ENCODE data around the gene MINDY4.
A peak's percentile ranks its signal among the peaks of the same experiment; 100 is the strongest.

The MINDY4 gene

DNA sequence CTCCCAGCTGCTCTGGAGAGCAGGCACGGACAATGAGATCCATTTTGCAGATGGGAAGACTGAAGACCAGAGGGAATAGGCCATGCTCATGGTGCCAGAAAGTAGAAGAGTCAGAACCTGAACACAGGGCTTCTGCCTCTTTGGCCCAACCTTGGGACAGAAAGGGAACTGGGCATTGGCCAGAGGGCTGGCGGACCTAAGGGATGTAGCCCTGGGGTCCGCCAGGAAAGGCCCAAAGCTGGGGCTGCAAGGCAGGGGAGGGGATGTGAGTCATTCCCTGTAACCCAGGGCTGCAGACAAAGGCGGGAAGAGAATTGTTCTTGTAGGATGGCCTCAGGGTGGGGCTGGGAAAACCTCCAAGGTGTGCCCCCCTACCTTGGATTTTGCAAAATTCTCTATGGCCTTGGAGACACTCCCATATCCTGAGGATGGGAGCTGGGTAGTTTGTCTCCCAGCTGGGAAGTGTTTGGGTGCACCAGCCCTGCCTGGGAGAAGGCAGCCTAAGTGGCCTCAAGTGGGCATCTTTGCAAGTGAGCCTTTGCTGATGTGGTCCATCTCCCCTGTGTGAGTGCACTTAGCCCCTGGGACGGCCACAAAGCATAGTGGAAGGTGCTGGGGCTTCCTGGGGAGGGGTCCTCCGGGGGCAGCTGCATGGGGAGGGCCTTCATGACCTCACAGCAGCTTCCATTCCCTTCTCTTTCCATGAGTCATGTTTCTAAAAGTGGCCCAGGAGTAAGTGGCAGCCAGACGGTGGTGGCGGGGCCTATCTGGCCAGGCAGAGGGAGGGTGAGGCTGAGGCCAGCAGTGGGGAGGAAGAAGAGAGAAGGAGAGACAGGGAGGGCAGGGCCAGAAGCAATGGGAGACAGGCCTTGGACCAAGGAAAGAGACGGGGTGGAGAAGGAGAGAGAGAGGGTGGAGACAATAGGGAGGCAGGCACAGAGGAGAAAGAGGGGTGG, 149.6 kb downstream of the MINDY4 start:
- DNase-seq, result peak; percentile 61

DNA sequence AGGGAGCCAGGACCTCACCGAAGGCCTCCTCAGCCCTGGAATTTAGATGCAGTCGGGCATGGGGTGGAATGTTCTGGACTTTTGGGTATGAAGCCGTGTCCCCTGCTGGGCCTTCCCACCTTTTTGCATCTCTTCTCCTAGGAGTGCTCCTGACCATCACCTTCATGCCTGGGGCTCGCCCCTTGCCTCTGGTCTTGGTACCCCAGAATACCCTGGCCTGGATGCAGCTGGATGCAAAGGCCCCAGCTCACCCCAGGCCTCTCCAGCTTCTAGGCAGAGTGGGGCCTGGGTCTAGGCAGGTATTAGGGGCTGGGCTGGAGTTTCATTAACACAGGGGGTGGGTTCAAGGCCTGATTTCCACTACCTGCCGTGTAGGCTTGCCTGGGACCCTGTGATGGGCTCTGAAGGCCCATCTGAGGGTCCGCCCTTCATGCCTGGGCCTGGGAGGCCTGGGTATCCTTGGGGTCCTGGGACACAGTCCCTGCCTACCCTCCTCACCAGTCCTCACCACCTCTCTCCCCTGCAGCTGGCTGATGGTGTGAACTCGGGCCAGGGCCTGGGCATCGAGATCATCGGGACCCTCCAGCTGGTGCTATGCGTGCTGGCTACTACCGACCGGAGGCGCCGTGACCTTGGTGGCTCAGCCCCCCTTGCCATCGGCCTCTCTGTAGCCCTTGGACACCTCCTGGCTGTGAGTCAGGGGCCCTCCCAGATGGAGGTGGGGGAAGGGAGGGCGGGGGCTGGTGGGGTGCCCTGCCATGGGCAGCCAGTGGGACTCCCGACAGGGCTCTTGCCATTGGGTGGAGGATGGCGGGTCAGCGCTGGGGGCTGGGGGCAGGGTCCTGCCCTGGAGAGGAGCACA, 150.6 kb downstream of the MINDY4 start:
- DNase-seq, result no peak

DNA sequence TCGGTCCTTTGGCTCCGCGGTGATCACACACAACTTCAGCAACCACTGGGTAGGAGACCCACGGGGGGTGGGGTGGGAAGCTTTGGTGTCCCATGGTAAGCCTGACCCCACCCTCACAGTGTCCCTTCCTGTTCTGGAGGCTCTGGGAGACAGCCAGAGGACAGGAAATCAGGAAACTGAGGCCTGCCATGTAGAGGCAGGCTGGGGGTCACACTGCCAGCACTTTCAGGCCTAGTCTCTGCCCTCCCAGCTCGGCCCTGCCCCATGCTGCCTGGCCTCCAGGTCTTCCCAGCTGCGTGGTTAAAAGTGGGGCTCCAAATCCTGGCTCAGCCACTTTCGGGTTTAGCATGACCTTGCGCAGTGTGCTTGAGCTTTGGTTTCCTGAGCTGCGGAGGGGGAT, 151.4 kb downstream of the MINDY4 start:
- DNase-seq, result no peak

DNA sequence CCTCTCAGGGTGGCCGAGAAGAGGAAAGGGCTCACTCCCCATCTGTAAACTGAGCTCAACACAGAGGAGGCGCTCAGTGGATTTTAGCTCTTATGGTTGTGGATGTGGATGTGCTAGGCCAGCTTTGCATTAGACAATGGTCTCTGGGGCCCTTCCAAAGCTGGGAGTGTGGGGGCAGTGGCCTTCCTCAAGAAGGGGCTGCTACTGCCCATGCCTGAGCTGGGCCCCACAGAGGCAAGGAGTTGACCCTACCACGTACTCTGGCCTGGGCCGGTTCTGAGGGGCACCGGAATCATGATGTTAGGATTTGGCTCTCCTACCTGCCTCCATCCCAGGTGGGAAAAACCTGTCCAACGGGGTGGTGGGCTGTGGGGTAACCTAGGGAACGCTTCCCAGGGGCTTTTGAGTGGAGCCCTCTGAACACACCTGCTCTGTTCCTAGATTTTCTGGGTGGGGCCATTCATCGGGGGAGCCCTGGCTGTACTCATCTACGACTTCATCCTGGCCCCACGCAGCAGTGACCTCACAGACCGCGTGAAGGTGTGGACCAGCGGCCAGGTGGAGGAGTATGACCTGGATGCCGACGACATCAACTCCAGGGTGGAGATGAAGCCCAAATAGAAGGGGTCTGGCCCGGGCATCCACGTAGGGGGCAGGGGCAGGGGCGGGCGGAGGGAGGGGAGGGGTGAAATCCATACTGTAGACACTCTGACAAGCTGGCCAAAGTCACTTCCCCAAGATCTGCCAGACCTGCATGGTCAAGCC, 152.0 kb downstream of the MINDY4 start:
- no peak for DNase-seq

DNA sequence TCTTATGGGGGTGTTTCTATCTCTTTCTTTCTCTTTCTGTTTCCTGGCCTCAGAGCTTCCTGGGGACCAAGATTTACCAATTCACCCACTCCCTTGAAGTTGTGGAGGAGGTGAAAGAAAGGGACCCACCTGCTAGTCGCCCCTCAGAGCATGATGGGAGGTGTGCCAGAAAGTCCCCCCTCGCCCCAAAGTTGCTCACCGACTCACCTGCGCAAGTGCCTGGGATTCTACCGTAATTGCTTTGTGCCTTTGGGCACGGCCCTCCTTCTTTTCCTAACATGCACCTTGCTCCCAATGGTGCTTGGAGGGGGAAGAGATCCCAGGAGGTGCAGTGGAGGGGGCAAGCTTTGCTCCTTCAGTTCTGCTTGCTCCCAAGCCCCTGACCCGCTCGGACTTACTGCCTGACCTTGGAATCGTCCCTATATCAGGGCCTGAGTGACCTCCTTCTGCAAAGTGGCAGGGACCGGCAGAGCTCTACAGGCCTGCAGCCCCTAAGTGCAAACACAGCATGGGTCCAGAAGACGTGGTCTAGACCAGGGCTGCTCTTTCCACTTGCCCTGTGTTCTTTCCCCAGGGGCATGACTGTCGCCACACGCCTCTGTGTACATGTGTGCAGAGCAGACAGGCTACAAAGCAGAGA, 152.7 kb downstream of the MINDY4 start:
- no peak for DNase-seq

DNA sequence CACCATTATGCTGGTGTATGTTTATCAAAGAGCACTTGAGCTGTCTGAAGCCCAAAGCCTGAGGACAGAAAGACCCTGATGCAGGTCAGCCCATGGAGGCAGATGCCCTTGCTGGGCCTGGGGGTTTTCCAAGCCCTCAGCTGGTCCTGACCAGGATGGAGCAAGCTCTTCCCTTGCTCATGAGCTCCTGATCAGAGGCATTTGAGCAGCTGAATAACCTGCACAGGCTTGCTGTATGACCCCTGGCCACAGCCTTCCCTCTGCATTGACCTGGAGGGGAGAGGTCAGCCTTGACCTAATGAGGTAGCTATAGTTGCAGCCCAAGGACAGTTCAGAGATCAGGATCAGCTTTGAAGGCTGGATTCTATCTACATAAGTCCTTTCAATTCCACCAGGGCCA, 153.4 kb downstream of the MINDY4 start:
- DNase-seq, result no peak

DNA sequence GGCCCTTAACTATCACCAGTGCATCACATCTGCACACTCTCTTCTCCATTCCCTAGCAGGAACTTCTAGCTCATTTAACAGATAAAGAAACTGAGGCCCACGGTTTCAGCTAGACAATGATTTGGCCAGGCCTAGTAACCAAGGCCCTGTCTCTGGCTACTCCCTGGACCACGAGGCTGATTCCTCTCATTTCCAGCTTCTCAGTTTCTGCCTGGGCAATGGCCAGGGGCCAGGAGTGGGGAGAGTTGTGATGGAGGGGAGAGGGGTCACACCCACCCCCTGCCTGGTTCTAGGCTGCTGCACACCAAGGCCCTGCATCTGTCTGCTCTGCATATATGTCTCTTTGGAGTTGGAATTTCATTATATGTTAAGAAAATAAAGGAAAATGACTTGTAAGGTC, 153.9 kb downstream of the MINDY4 start:
- no peak for DNase-seq

DNA sequence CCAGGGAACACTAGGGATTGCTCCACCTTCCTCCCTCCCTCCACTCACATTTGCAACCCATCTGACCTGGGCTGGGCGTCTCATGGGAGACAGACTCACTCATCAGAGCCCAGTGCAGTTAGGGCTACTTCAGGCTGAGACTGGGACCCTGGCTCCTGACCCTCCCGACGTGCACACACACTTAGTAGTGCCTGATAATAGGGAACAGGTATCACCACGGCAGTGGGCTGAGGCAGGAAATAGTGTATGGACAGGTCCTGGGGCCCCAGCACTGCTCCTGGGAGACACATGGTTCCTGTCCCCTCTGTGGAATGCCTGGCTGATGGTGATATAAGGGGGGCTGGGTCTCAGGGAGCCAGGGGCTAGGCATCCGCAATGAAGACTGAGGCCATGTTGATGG, 154.7 kb downstream of the MINDY4 start:
- no peak for DNase-seq

DNA sequence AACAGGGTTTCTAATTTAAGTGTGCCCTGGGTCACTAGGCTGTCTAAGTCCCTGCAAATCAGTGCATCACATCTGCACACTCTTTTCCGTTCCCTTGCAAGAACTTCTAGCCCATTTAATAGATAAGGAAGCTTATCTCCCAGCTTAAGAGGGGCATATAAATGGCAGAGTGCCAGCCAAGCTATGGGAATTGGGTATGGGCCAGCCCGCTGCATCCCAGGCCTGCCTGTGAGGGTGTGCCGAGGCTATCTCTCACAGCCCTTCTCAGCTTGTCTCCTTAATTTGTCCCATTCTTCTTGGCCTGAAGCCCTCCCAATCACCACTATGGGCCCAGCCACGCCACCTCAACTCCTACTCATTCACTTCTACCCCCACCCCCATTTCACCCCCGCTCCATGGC, 155.1 kb downstream of the MINDY4 start:
- DNase-seq, result peak; percentile 88

DNA sequence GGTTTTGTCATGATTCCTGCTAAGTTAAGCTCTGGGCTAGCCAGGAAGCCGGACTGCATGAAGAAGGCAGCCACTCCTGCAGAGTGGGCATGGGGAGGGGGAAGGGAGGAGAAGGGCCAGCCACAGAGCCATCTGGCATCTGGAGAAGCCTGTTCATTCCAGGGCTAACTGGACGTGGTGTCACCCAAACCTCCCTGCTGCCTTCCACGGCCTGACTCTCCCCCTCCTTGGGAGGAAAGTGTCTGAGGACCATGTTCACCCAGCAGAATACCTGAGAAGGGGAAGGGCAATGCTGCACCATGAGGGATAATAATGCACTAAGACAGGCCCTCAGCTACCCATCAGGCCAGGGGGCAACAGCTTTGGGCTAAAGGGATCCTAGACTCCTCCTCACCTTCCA, 155.8 kb downstream of the MINDY4 start:
- DNase-seq, result no peak

DNA sequence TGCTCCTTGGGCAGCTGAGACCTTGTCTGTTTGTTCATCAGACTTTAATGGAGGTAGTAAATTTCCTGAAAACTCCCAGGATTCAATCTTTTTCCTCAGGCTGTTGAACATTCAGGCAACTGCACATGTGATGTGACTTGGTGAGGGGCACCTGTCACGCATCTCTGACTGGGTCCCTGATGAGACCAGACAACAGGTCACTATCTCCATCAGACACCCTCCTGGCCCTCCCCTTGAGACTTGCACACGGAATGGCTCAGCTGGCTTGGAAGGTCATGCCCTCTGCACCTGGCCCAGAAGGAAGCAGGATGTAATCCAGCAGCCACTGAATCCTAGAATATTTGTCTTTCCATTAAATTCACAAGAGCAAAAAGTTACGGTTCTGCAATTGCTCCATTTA, 156.3 kb downstream of the MINDY4 start:
- no peak for DNase-seq

DNA sequence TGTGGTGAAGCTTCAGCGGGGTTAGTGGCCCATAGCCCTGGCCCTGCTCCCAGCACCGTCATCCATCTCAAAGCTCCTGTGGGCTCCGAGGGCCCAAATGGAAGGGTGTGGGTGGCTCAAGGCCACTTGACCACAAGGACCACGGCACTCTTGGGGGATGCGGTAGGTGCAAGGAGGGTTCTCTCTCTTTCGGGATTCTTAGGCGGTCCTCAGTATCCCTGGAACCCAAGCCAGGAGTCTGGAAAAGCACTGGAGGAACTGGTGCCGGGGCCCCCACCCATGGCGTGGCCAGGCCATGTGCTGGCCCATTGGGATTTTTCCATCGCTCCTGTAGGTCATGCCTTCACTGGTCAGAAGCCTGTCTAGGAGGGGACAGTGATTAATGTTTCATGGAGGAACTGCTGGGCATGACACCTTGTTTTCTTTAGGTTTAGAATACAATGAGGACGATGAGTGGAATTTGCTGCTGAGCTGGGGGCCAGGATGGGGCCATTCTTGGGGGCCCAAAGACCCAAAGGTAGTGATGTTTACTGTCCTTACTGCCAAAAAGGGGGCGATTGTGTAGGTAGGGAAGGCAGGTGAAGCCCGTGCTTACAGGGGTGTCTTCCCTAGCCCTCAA, 157.1 kb downstream of the MINDY4 start:
- no peak for DNase-seq

DNA sequence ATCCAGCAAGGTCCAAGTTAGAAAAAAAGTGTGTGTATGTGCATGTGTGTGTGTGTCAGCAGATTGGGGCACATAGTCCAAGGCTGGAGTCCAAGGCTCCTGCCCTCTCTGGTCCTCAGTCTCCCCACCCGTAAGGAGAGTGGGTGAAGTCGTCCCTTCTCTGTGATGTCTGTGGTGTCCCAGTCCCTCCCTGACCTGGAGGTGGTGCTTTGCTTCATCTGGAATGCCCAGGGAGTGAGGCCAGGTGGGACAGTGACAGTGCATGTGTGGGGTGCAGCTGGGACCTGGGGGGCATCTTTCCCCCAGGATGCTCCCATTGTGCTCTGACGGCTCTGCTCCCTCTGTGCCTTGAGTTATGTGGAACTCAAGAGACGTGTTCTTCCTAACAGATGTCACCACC, 158.5 kb downstream of the MINDY4 start:
- no peak for DNase-seq

DNA sequence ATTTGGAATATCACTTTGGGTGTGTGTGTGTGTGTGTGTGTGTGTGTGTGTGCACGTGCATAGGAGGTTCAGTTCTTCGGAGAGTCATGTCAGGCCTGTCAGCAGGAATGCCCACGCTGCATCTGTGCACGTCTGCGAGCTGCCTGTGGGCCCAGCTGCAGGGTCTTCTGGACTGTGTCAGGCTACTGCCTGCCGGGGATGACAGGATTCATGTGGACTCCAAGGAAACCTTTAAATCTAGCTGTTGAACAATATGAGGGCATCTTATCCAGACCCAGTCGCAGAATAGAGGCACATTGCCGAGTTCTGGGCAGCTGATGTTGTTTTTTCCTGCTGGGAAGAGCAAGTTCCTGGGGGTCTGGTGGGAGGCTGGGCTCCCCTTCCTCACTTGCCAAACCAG, 159.4 kb downstream of the MINDY4 start:
- no peak for DNase-seq

DNA sequence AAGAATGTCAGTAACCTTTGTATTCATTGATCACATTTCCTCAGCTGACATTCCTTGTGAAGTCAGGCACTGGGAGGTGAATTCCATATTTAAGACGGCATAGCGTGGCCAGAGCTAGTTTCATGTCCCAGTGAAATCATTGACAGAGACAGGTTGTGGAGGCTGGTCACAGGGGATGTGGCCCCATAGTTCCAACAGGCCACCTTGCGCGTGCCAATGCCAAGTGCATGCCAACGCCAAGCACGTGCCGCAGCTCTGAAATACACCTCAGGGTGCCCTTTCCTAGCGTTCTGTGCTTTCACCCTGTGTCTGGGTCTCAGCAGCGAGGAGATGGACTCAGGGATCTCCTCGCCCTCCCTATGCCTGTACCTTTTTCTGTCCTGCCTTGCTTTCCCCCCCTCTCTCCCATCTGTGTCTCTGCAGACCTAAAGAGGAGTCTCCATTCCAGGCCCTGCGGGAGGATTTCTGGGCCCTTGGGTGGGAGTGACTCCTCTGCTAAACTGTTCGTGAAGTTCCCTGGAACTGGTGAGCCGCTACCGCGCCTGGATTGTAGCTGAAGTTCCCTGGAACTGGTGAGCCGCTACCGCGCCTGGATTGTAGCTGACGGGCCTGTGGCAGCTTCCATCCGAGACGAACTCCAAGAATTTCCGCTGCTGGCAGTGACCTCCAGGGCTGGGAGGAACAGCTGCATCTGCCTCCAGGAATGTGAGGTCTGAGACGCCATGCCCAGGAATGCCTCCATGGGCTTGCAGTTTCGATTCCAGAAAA, 160.1 kb downstream of the MINDY4 start:
- no peak for DNase-seq

DNA sequence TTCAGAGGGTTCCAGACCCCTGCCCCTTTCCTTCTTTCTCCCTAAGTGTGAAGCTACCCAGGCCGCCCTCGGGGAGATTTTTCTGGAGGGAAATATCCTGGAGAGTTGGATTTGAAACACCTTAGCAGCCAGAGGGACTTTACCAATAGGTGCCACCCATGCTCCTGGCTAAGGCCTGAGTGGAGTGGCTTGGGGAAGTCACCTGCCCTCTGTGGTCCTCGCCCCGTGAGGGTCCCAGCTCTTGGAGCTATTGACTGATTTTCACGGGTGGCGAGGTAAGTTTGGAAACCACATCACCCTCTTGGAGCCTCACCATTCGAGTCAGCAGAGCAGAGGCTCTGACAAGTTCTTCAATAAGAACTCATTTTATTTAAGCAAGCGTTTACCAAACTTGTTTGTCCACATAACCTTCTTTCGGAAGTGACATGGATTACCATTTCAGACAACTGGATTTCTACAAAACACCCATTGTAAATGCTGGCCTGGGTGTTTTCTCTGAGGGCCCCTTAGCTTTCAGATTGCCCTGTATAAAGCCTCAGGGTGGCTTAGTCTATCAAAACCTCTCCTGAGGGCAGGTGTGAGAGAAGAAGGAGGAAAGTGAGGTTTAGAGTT, 160.8 kb downstream of the MINDY4 start:
- DNase-seq, result no peak

DNA sequence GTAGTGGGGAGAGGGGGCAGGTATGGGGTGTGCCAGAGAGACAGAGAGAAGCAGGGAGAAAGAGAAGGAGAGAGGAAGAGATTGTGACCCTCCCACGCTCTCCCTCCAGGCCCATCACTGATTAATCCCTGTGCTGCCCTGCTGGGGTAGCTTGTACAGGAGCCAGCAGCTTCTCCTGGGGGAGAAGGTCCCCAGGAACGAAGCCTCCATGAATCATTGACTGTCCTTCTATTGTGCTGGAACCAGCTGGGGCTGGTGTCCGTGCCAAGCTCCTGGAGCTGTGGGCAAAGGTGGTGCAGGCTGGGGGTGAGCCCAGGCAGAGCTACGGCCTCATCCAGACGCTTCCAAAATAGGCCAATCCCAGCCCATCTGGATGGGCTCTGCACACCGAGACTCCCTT, 161.3 kb downstream of the MINDY4 start:
- no peak for DNase-seq

DNA sequence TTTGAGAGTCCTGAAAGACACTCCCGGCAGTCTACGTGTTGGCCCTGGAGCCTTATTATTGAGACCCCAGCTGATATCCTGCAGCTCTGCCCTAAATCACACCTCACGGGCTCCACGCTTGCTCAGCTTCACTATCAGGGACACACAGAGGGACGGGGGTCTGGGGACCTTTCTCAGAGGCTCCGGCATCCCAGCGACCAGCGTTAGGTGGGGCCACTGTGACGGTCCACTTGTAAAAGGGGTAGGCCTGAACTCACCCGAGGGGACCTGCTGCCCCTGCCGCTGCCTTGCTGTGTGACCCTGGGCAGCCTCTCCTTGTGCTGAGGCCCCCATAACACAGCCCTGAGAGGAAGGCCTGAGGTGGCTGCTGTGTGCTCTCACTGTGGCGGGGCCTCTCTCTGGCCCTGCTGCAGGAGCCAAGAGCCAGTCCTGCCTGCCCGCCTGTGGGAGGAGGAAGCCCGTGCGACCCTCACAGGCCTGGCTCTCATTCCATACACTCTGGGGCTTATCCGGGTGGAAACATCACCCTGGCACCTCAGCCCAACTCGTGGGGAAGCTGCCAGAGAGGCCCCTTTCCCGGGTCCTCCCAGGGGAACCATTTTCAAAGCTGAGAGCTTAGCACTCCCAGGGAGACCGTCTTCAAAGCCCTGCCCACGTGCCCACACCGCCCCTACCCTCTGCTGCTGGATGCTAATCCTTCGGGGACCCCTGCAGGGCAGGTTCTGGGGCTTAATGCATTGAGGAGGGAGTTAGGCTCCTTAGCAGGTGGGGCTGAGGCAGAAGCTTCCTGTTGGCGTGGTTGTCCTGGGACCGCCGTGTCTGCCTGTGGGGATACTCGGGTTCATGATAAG, 162.1 kb downstream of the MINDY4 start:
- no peak for DNase-seq

DNA sequence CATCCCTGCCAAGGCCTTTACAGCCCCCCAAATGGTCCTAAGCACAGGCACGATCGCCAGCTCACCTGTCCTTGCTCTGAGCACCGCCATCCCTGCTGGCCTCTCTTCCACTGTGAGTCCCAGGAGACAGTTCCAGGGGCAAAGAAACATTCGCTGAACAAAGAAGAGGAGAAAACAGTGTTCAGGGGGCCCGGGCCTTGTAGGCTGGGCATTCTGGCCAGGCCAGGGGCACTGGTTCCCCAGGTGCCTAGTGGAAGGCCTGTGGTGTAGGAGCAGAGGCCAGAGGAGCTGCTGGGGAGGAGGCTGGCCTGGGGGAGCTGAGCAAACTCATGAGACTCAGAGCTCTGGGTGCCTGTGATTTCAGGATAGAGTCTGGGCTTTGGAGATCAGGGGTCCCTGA, 163.0 kb downstream of the MINDY4 start:
- no peak for DNase-seq
